SH-SY5Y (cell line): ENCODE results near the gene AKR1C2.
"Not testable (repeated sequence)": the region's sequence is repeated elsewhere in the genome, so short reads cannot be mapped to it uniquely, and the experiment has no call there.

Experiments used
- GATA2 ChIP-seq: IDR thresholded peaks from 2 replicates; pipeline ENCODE4 v1.6.1; 2011; ENCODE audit warnings: mild to moderate bottlenecking, low read depth, low read length
- GATA3 ChIP-seq: IDR thresholded peaks from 2 replicates; pipeline ENCODE4 v1.6.1; 2011; ENCODE audit warnings: low read depth, mild to moderate bottlenecking, low read length, moderate library complexity

AKR1C2 gene

DNA sequence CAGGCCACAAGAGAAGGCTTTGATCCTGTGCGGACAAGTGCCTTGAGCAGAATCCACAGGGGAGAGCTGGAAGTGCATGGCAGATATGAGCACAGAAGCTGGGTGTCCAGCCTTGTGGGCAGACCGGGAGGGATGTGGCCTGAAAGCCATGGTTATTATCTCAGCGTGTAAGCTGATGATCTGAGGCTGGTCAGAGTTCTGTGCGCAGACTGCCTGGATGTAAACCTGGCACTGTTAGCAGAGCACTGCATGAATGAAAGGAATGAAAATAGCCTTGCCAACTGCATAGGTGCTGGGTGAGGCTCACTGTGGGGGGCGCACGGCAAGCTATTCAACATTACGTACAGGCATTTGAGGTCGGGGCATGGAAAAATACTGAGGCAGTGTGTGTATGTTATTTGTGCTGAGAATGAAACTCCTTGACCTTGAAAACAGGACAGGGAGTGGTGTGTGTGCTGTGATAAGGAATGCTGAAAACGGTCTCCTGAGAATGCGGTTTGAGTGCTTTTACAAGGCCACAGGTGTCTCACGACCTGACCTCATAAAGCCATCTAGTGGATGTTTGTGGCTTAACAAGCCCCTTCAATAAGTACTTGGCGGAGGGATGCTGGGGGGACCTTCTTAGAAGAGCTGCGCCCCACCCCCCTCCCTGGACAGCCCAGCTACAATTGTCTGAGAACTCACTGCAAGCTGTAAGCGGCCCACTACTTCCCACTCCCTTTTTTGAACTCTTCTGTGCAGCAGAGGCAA is 21.8 kb downstream of the AKR1C2 start:
- TF ChIP-seq GATA2 (no peak), GATA3 (no peak)

DNA sequence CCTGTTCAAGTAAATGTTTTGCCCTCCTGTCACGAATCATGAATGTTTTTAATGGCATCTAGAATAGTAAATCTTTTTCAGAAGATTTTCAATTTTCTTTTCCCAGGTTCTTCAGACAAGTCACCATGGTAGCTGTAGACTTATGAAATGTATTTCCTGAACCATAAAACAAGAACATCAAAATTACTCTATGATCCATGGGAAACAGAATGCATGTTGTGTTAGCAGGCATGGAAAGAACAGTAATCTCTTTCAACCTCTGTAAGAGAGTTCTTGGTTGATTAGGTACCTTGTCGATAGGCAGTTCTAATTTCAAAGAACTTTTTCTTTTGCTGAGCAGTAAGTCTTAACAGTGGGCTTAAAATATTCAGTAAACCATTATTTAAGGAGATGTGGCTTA is 22.9 kb downstream of the AKR1C2 start:
- TF ChIP-seq GATA2 (no peak), GATA3 (no peak)

DNA sequence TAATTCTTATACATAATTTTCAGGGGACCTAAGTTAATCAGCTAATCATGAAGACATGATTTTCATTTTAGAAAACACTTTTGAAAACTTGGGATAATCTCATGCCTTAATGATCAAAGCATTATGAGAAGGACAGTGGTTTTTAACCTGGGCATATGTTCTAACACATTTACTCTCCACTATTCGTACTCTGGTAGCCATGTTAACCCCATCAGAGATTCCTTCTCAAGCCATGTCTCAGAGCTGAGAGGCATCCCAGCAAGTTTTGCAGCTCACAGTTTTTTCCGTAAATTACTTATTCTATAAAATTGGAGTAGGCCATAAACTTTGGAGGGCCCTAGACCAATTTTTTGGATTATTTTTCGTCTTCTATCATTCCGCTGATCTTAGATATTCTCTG is 24.8 kb downstream of the AKR1C2 start:
- no peak for TF ChIP-seq GATA3
- no peak for TF ChIP-seq GATA2

DNA sequence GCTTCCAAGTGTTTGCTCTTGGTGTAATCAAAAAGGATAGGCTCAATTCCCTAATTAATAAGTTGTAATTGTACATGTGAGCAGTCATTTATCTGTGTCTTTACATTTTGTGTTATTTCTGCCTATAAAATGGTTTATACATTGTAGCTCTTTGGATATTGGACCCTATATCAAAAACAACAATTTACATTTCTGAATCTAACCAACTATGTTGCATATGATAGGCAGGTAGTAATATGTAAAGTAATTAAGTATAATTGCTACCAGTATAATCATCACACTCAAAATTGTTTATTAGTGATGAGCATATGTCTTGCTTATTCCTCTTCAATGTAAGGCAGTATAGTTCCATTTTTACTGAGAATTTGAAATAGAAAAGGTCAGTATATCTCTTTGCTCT is 26.6 kb downstream of the AKR1C2 start:
- TF ChIP-seq GATA2 = no peak
- TF ChIP-seq GATA3 = no peak

DNA sequence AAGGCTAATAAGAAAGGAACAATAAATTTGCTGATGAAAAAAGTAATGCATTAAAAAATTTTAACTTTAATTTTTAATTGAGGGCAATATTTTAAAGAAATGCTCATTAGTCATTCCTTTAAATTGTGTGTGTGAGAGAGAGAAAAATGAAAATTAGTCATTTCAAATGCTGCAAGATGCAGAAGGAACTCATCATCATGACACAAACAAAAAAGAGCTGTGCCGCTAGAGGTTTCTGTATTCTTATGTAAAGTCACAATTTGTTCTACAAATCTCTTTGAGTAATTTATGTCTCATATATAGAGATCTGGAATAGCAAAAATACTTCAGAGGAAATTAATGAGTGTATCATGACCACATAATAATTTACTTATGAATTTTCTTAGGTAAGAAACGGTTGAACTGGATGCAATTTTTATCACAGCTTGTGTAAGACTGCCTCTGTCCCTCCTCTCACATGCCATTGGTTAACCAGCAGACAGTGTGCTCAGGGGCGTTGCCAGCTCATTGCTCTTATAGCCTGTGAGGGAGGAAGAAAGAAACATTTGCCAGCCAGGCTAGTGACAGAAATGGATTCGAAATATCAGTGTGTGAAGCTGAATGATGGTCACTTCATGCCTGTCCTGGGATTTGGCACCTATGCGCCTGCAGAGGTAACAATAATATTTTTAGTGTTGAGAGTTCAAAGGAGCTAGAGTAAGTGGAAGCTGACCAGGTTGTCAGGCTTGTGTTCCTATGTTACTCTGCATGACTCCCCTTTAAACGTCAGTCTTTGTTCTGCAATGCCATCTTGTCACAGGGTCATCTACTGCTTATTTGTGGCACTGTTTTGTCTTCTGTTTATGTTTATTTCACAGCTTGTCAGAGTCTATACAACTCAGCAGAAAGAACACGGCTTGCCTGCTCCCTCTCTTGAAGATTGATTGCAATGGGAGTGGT is 40.5 kb downstream of the AKR1C2 start, which contains the start of gene AKR1C1:
Gene AKR1C1, plus strand, starts transcription at position 540 of the 939 bp plus-strand sequence. Its CDS starts 30 bp downstream, at position 570.
- not testable (repeated sequence) for TF ChIP-seq GATA3, GATA2

DNA sequence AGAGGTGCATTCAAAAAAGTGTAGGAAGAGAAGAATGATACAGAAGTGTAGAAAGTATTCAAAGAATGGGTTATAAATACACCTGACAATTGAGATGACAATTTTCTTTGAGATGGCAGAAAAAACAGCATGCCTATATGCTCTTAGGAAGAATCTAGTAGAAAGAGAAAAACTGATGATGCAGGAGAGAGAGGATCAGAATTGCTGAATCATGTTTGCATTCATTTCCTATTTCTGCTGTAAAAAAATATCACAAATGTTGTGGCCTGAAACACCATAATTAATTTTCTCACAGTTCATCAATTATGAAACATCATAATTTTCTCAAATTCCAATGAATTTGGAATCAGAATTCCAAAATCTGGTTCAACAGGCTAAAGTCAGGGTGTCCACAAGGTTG is 50.3 kb downstream of the AKR1C2 start:
- no peak for TF ChIP-seq GATA2
- no peak for TF ChIP-seq GATA3

DNA sequence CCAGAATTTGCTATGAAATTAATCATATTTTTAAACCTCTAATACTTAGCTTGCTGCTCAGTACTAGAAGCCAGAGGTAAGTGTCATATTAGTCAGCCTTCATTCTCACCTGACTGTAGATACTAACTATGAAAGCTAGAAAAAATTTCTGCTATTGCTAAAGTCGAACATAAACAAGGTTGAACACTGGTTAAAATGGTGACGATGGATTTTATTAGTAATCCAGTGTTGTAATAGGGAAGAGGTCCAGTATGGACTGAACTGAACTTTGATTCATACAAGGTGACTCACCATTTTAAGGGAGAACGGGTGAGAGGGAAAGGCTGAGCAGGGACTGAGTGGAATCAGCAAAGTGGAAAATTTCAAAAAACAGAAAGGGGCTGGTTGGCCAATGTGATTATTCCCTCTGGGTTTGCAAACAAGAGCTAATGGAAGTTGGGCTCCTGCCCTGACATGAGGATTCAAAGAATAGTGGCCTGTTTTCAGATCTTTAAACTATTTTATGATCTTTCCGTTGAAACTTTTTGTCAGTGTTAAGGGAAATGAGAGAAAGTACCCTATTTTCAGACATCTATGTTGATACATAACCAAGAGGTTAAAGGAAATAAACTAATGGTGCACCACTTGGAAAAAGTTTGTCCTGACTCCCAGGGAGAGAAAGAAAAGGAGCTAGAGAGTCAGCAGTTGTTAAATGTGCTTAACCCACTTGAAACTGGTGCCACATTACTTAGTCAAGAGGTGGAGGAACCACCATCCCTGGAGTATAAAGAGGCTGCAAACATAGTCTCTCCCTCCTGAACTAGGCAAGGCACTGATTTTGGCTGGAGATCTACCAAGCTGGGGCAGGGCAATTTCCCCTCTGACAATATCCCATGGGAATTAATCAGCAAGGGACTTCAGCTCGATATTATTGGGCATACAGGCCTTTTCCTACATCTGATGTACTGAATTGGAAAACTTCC is 55.7 kb downstream of the AKR1C2 start:
- TF ChIP-seq GATA2 (no peak), GATA3 (no peak)

DNA sequence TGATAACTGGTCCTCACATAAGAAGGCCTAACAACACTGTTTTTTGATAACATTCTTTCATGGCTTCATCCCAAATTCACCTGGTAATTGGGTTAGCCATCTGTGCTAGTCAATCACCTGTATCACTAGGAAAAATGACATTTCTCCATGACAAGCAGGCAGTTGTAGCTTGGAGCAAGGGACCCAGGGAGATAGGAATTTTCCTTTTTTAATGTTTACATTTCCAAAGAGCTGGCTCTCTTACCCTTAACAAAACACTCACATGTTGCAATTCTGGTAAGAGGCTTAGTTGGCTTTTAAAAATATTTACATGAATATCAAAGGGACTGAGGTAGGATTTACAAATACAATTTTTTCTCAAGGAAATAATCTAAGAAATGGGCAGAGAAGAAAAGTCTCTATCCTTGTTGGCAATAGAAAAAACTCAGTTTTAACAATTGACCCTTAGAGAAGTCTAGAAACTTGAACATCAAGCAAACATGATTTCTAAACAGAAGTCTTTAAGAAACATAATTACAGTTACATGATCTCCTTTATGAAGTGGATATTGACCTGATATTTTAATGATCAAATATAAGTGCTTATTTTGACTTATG is 56.5 kb downstream of the AKR1C2 start:
- TF ChIP-seq GATA3 = no peak

DNA sequence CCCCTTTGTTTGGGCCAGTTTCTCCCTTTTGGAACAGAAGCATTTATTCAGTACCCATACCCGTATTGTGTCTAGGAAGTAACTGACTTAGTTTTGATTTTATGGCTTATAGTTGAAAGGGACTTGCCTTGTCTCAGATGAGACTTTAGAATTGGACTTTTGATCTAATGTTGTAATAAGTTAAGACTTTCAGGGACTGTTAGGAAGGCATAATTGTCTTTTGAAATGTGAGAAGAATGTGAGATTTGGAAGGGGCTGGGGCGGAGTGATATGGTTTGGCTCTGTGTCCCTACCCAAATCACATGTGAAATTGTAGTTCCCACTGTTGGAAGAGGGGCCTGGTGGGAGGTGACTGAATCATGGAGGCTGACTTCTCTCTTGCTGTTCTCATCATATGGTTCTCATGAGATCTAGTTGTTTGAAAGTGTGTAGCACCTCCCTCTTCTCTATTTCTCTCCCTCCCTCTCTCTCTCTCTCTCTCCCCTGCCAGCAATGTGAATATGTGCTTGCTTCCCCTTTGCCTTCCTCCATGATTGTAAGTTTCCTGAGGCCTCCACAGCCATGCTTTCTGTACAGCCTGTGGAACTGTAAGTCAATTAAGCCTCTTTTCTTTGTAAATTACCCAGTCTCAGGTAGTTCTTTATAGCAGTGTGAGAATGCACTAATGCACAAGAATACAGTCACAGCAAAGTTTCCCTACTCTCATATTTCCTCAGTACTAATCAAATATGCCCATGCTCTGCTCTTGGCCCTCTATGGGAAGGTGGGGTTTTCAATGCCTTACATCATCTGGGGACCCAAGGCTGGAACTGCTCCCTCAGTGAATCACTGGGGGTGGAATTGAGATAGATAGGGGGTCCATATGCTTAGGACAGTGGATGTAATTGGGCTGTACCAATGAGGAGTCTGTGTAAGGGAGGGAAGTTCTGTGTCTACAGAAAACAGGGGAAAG is 57.6 kb downstream of the AKR1C2 start:
- TF ChIP-seq GATA2 (no peak), GATA3 (no peak)

DNA sequence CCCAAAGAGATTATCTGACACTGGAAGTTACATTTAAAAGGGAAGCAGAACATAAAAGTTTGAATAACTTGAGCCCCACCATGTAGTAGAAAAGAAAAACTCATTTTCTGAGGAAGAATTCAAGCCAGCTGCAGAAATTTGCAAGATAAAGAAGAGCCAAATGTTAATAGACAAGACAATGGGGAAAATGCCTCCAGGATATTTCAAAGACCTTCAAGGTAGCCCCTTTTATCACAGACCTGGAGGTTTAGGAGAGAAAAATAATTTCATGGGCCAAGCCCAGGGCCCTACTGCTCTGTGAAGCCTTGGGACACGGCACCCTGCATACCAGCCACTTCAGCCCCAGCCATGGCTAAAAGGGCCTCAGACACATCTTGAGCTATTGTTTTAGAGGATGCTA is 58.8 kb downstream of the AKR1C2 start:
- TF ChIP-seq GATA3 = no peak
- no peak for TF ChIP-seq GATA2

DNA sequence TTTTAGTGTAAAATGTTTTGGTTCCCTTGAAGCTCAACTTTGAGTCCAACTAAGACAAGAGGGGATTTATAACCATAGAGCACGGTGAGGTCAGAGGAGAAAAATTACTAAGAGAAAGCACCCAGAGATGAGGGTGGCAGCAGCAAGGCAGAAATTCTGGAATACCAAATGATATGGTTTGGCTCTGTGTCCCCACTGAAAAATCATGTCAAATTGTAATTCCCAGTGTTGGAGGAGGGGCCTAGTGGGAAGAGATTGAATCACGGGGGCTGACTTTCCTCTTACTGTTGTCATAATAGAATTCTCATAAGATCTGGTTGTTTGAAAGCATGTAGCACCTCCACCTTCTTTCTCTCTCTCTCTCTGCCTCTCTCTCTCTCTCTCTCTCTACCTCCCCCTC is 59.8 kb downstream of the AKR1C2 start:
- no peak for TF ChIP-seq GATA2
- TF ChIP-seq GATA3 = no peak

DNA sequence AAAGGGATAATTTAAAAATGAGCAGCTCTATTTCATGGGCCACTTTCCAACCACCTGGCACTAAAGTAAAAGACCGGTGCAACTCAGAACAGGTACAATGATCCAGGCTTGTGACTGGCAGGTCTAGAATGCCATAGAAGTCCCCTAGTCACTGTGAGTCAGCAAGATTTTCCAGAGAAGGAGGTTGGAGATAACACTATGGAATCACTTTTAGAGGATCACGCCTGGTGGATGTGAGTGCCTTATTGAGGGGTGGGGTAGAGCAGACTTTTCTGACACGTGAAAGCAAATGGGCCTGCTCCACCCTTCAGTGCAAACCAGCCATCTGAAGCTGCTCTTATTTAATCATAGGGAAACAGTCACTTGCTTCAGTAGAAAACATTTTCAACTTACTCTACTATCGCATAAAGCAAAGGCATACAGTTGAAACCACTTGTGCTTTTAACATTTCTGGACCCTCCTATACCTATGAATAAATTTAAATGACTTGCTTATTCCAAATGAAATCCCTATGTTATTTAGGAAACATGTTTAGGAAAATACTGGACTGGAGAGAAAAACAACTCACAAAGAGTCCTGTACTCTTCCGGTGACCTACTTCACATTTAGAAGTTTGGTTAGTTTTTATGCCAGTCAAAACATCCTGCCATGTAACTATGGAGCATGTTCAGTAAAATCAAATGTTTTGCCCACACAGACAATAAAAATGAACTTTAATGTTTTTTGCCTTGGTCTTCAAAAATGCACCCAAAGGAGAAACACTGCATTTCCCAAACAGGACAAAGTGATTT is 61.9 kb downstream of the AKR1C2 start:
- TF ChIP-seq GATA3 (no peak), GATA2 (no peak)
